Astrocyte of the spinal cord (primary cell): Measurements from ENCODE around the gene FSIP1.

Experiments
- DNase-seq: peaks from one replicate; pipeline ENCODE4 v3.0.0; 2011; ENCODE audit warnings: low read depth, low spot score
- H3K4me3 ChIP-seq: 2 replicates; pipeline ENCODE4 v1.5.1; 2011; ENCODE audit warnings: low read depth, mild to moderate bottlenecking, low read length, moderate library complexity
- CTCF ChIP-seq: IDR thresholded peaks from 2 replicates; pipeline ENCODE4 v1.5.1; 2012; ENCODE audit warnings: low read depth, mild to moderate bottlenecking, low read length, inconsistent platforms
- in situ Hi-C: cut with HindIII; loops from 2 replicates; pipeline ENCODE4 v1.10.0; 2017; ENCODE audit warnings: low sequenced_read_pairs

FSIP1 gene

GRCh38 chr15:39573844-39574243 lies 208.8 kb downstream of the FSIP1 start:
- DNase-seq, result no peak
- H3K4me3 ChIP-seq, result no peak overlapping the region
- in situ Hi-C loops, result no loop called here

GRCh38 chr15:39573287-39573686 lies 209.4 kb downstream of the FSIP1 start:
- in situ Hi-C loops, result no loop called here
- no peak for DNase-seq
- TF ChIP-seq CTCF, result no peak
- no peak overlapping the region for H3K4me3 ChIP-seq

More at GRCh38 chr15:39573844-39574243, 208.8 kb downstream of the FSIP1 start:
- no peak for TF ChIP-seq CTCF

GRCh38 chr15:39565851-39566250 lies 216.8 kb downstream of the FSIP1 start:
- TF ChIP-seq CTCF, result no peak
- in situ Hi-C loops, result no loop called here
- no peak for DNase-seq
- H3K4me3 ChIP-seq, result no peak overlapping the region

GRCh38 chr15:39564972-39565665 lies 217.5 kb downstream of the FSIP1 start:
- no peak overlapping the region for H3K4me3 ChIP-seq
- no peak for TF ChIP-seq CTCF
- DNase-seq, result no peak
- in situ Hi-C loops, result no loop called here

- H3K4me3 ChIP-seq, result no peak overlapping the region
- DNase-seq, result no peak
- TF ChIP-seq CTCF, result no peak
- in situ Hi-C loops, result no loop called here
Observed at GRCh38 chr15:39558421-39558820, 224.2 kb downstream of the FSIP1 start.

- DNase-seq, result no peak
- in situ Hi-C loops, result no loop called here
Observed at GRCh38 chr15:39556461-39556860, 226.2 kb downstream of the FSIP1 start.

More at GRCh38 chr15:39556461-39556860, 226.2 kb downstream of the FSIP1 start:
- no peak overlapping the region for H3K4me3 ChIP-seq
- no peak for TF ChIP-seq CTCF
